GM10266 (cell line): ENCODE measurements around the gene ADIG.

Source experiments
- DNase-seq: peaks from one replicate; pipeline ENCODE4 v3.0.0; 2012; ENCODE audit errors: extremely low spot score
- CTCF ChIP-seq: IDR thresholded peaks from 2 replicates; pipeline ENCODE4 v1.5.1; 2012; ENCODE audit warnings: mild to moderate bottlenecking, low read depth; ENCODE audit not compliant: control insufficient read depth, insufficient read depth; ENCODE audit errors: missing control alignments

The ADIG gene

GRCh38 chr20:38625896-38626295 lies 44.9 kb downstream of the ADIG start:
- no peak for TF ChIP-seq CTCF
- DNase-seq, result no peak

DNA sequence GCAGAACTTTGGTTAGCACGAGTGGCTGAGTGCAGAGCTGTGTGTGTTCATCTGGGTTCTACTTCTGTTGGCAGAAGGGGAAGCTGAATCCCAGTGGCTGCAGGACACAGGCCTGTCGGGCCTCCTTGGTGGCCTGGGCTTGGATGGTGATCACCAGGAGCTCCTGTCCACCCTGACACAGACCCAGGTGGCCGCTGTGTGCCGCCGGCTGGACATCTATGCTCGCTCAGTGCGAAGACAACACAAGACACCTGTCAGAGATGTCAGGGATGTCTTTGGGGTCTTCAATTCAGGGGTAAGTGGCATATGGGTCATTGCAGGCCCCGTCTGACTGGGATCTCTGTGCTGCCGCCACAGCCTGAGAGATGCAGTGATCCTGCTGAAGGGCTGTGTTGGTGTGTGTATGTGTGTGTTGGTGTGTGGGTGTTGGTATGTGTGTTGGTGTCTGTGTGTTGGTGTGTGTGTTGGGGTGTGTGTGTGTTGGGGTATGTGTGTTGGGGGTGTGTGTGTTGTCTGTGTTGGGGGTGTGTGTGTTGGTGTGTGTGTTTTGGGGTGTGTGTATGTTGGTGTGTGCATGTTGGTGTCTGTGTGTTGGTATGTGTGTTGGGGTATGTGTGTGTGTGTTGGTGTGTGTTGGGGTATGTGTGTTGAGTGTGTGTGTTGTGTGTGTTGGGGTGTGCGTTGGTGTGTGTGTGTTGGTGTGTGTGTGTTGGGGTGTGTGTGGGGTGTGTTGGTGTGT lies 46.1 kb downstream of the ADIG start:
- no peak for TF ChIP-seq CTCF
- DNase-seq, result no peak

DNA sequence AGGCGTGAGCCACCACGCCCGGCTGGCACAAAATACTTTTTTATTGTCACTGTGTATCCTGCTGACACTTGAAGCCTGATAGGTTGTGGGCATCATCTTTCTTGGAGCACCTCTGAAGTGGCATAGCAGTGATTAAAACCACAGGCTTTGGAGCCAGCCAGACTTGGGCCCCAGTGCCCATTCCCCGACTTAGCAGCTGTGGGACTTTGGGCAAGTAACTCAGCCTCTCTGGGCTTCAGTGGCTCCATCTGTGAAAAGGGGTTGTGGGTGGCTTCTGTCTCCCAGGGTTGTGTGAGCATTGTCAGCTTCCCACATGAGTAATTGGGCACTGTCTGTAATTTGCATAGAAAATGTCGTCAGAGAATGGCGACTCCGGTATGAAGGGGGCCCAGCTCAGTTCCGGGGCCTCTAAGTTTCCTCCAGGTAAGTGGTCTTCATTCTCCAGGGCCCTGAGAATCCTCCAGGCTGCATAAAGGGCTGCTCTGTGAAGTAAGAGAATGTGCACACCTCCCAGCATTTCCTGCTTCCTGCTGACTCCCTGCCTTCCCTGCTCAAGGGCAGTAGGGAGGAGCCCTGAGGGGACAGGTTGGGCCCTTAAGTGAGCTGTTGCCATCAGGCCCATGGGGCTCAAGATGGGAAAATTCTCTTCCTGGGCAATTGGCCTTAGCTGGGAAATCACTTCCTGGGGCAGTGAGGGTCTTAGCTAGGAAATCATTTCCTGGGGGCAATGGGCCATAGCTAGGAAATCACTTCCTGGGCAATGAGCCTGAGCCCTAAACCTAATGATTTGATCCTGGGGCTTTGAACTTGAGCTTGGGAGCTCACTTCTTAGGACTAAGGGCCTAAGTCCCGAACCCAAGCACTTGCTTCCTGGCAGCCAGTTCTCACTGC lies 47.8 kb downstream of the ADIG start:
- DNase-seq, result no peak
- no peak for TF ChIP-seq CTCF

GRCh38 chr20:38629979-38630378 lies 49.0 kb downstream of the ADIG start:
- no peak for TF ChIP-seq CTCF
- DNase-seq, result no peak

- no peak for DNase-seq
- TF ChIP-seq CTCF, result no peak
Observed at GRCh38 chr20:38630727-38631126, 49.7 kb downstream of the ADIG start.

GRCh38 chr20:38631155-38632022 lies 50.4 kb downstream of the ADIG start:
- no peak for TF ChIP-seq CTCF
- no peak for DNase-seq
